Sigmoid colon (tissue), 7 donors: ENCODE measurements around the gene MTX2. TPM values are rescaled to one million over a fixed set of nuclear protein-coding genes. Genes with fewer than 3 reads are reported as not detected.

ENCODE experiments used
- DNase-seq: peaks from one replicate; pipeline ENCODE4 v3.0.0-alpha.2; 2019
- H3K27ac ChIP-seq, 4 donors: fragments of 200-600 bp; sonication (generic); one replicate each; pipeline ENCODE4 v1.5.1; 2016 to 2019; ENCODE audit warnings: mild to moderate bottlenecking in 1 of 4
- H3K27me3 ChIP-seq, 3 donors: fragments of 200-600 bp; sonication (generic); one replicate each; pipeline ENCODE4 v1.5.1; 2019; ENCODE audit warnings: mild to moderate bottlenecking in 1 of 3
- H3K36me3 ChIP-seq, 4 donors: fragments of 200-600 bp; sonication (generic); one replicate each; pipeline ENCODE4 v1.5.1; 2016 to 2019
- H3K4me1 ChIP-seq, 4 donors: fragments of 200-600 bp; sonication (generic); one replicate each; pipeline ENCODE4 v1.5.1; 2017 to 2019
- H3K4me3 ChIP-seq, 4 donors: fragments of 200-600 bp; sonication (generic); one replicate each; pipeline ENCODE4 v1.5.1; 2017 to 2019; ENCODE audit warnings: mild to moderate bottlenecking in 2 of 4, moderate library complexity in 1 of 4
- H3K9me3 ChIP-seq, 4 donors: fragments of 200-600 bp in 3 of 4; sonication (generic) in 3 of 4; one replicate each; pipeline versions ENCODE4 v1.5.1 to v1.6.1; 2013 to 2019
- EP300 ChIP-seq, 4 donors: sonication (generic); formaldehyde crosslinking; IDR thresholded peaks; one replicate each; pipeline ENCODE4 v1.6.1; 2017; ENCODE audit warnings: antibody characterized with exemption in 4 of 4
- POLR2A ChIP-seq, 2 donors: fragments of 450-650 bp; IDR thresholded peaks; one replicate each; pipeline ENCODE4 v1.6.1; 2016; ENCODE audit warnings: antibody characterized with exemption in 2 of 2, mild to moderate bottlenecking in 2 of 2, moderate library complexity in 2 of 2
- POLR2AphosphoS5 ChIP-seq, 4 donors: sonication (generic); formaldehyde crosslinking; IDR thresholded peaks; one replicate each; pipeline ENCODE4 v1.6.1; 2017; ENCODE audit warnings: antibody characterized with exemption in 4 of 4
- WGBS, 2 donors: extraction: QIAGEN DNeasy Blood & Tissue Kit; methylation state at CpG; one replicate each; pipeline ENCODE4 v1.1.7; 2013; 5-methylcytosine and 5-hydroxymethylcytosine counted together
- intact Hi-C: fragments of 100-400 bp; cut with DNase I; formaldehyde crosslinking; loops from one replicate; pipeline ENCODE4 v1.15.1; 2023
- polyA plus RNA-seq, 3 donors: library from polyadenylated mRNA; stranded (reverse); fragments of 200-250 nt; gene quantifications; one replicate each; pipeline ENCODE4 v1.2.3, GENCODE V29; 2013
- total RNA-seq, 4 donors: library from RNA; depleted of rRNA; stranded (reverse); fragments of >200 nt; gene quantifications; one replicate each; pipeline ENCODE4 v1.1.0, GENCODE V29; 2016
- TF ChIP-seq, protein P1 (sequence below), 4 experiments: fragments of 450-650 bp in 3 of 4; fragments of 200-600 bp in 1 of 4; IDR thresholded peaks; one replicate each; pipeline ENCODE4 v1.5.1; 2016 to 2019; ENCODE audit warnings: antibody characterized with exemption in 4 of 4, mild to moderate bottlenecking in 3 of 4, moderate library complexity in 2 of 4
- donor health status: healthy with polysubstance abuse.
- donor health status: Bipolar disorder and iron deficiency.
- donor health status: healthy.

MTX2 gene
- total and polyA plus RNA-seq, 7 donors = 34.5 to 66.8 (median 45.8) TPM

DNA sequence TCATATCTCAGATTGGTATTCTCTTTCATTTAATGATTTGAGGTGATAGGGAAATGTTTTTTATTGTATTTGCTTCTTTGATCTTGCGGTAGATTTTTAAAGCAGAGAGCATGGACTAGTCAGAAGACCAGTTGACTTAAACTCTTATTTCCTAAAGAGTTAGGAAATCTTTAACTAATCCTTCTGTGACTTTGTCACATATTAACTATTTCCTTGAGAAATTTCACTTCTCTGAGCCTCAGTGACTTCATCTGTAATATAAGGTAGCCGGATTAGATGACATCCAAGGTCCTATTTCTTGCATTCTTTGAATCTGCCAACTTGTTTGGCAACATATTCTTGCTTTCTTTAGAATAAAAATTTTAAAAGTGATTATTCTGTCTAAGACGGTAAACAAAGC is 55.6 kb downstream of the MTX2 start:
- TF ChIP-seq, protein P1, sequence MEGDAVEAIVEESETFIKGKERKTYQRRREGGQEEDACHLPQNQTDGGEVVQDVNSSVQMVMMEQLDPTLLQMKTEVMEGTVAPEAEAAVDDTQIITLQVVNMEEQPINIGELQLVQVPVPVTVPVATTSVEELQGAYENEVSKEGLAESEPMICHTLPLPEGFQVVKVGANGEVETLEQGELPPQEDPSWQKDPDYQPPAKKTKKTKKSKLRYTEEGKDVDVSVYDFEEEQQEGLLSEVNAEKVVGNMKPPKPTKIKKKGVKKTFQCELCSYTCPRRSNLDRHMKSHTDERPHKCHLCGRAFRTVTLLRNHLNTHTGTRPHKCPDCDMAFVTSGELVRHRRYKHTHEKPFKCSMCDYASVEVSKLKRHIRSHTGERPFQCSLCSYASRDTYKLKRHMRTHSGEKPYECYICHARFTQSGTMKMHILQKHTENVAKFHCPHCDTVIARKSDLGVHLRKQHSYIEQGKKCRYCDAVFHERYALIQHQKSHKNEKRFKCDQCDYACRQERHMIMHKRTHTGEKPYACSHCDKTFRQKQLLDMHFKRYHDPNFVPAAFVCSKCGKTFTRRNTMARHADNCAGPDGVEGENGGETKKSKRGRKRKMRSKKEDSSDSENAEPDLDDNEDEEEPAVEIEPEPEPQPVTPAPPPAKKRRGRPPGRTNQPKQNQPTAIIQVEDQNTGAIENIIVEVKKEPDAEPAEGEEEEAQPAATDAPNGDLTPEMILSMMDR (IDR thresholded peaks at IDR 0.05) = no peak
- no peak for TF ChIP-seq POLR2AphosphoS5 (IDR thresholded peaks at IDR 0.05)
- no peak for TF ChIP-seq POLR2A (IDR thresholded peaks at IDR 0.05)
- TF ChIP-seq EP300 (IDR thresholded peaks at IDR 0.05) = no peak
- no peaks in the 10 kb centered on the region for H3K9me3 ChIP-seq
- peaks cover 0 to 22% (median 0%) of the 10 kb centered on the region in 4 donors for H3K36me3 ChIP-seq
- no peaks in the 10 kb centered on the region for H3K27me3 ChIP-seq
- no peaks in the 10 kb centered on the region for H3K4me1 ChIP-seq
- no peak for DNase-seq
- WGBS, 2 donors = 24 to 75% methylated on average over 3 of the region's 3 CpGs
- intact Hi-C loops = no loop called here
- H3K27ac ChIP-seq = no peak overlapping the region
- no peak overlapping the region for H3K4me3 ChIP-seq

DNA sequence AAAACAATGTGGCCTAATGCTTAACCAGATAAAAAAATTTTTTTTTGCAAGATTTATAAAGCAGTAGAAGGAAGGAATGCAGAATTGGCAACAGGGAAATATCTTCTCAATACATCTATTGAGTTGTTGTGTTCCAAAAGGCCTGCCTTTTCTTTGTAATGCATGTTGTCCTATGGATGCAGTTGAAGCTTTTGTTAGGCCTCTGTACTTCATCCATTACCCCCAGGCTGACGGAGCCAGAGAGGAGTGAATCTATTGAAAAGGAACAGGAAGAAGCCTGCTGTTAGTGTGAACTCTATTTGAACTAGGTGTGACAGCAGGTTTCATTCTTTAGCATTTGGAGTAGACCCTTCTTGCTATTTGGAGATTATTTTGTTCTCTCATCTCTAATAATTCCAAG is 56.5 kb downstream of the MTX2 start:
- no peak for DNase-seq
- WGBS, 2 donors = 29 to 77% methylated on average over 1 of the region's 1 CpG
- H3K27ac ChIP-seq = no peak overlapping the region
- TF ChIP-seq EP300 (IDR thresholded peaks at IDR 0.05) (no peak), POLR2A (IDR thresholded peaks at IDR 0.05) (no peak), POLR2AphosphoS5 (IDR thresholded peaks at IDR 0.05) (no peak)
- TF ChIP-seq, protein P1 (IDR thresholded peaks at IDR 0.05) = no peak
- H3K9me3 ChIP-seq = no peaks in the 10 kb centered on the region
- intact Hi-C loops = no loop called here
- peaks cover 0 to 26% (median 0%) of the 10 kb centered on the region in 4 donors for H3K36me3 ChIP-seq
- H3K4me3 ChIP-seq = no peak overlapping the region
- H3K4me1 ChIP-seq = no peaks in the 10 kb centered on the region
- H3K27me3 ChIP-seq = no peaks in the 10 kb centered on the region

DNA sequence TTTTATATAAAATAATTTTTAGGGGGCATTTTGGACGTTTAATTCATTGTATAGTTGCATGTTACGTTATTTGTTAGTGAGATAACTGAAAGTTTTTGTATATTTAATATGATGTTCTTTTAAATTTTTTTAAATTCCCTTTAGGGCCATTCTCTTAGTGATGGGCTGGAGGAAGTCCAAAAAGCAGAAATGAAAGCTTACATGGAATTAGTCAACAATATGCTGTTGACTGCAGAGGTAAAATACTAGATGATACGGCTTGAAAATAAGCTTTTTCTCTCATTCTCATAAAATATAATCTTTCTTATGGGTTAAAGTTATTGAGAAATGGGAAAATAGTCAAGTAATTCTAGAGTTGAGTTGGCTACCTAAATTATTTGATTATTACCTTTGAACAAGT is 58.9 kb downstream of the MTX2 start:
- Histone ChIP-seq H3K4me3 (no peak overlapping the region), H3K36me3 (peaks cover 0 to 36% (median 0%) of the 10 kb centered on the region in 4 donors), H3K4me1 (no peaks in the 10 kb centered on the region), H3K27me3 (no peaks in the 10 kb centered on the region), H3K9me3 (no peaks in the 10 kb centered on the region), H3K27ac (no peak overlapping the region)
- TF ChIP-seq, protein P1 (IDR thresholded peaks at IDR 0.05) = no peak
- TF ChIP-seq POLR2AphosphoS5 (IDR thresholded peaks at IDR 0.05) (no peak), POLR2A (IDR thresholded peaks at IDR 0.05) (no peak), EP300 (IDR thresholded peaks at IDR 0.05) (no peak)
- no peak for DNase-seq
- 87 to 88% methylated on average over 3 of the region's 3 CpGs for WGBS, 2 donors
- intact Hi-C loops = no loop called here

DNA sequence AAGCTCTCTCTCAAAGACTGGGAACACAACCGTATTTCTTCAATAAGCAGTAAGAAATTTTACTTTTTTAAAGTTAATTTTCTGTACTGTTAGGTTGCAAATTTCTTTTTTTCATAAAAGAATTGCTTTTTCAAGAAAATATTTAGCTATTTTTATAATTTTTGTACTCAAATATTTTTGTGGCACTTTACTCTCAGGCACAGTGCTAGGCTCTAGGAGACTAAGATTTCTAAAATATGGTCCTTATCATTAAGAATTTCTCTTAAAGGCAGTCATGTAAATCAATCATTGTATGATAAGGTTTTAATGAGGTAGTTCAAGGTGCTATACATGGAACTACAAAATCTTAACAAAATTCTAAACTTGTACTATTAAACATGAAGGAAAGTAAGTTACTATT is 61.4 kb downstream of the MTX2 start:
- DNase-seq = no peak
- Histone ChIP-seq H3K27ac (no peak overlapping the region), H3K9me3 (no peaks in the 10 kb centered on the region), H3K27me3 (no peaks in the 10 kb centered on the region), H3K4me1 (no peaks in the 10 kb centered on the region), H3K4me3 (no peak overlapping the region), H3K36me3 (peaks cover 0 to 36% (median 0%) of the 10 kb centered on the region in 4 donors)
- TF ChIP-seq, protein P1 (IDR thresholded peaks at IDR 0.05) = no peak
- TF ChIP-seq EP300 (IDR thresholded peaks at IDR 0.05) (no peak), POLR2A (IDR thresholded peaks at IDR 0.05) (no peak), POLR2AphosphoS5 (IDR thresholded peaks at IDR 0.05) (no peak)
- 100% methylated on average over 1 of the region's 1 CpG for WGBS, 2 donors
- intact Hi-C loops = no loop called here

DNA sequence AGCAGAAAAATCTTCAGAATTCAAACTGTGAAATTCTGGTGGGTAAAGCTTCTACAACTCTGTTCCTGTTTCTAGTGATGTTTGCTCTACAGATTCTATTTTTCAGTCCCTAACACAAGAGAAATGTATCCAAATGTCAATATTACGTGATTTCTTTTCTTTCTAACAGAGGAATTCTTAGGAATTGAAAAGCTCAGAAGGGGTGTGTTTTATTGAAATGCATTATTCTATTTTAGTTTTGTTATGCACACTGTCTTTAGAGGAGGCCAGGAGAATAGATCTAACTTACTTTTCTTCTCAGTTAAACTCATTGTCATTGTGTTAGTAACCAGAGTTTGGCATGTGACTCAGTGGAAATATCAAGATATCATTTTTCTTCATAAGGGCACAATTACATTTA is 62.4 kb downstream of the MTX2 start:
- 93 to 99% methylated on average over 1 of the region's 1 CpG for WGBS, 2 donors
- H3K36me3 ChIP-seq = peaks cover 0 to 36% (median 0%) of the 10 kb centered on the region in 4 donors
- H3K4me1 ChIP-seq = no peaks in the 10 kb centered on the region
- H3K27ac ChIP-seq = no peak overlapping the region
- intact Hi-C loops = no loop called here
- H3K9me3 ChIP-seq = no peaks in the 10 kb centered on the region
- no peak for DNase-seq
- TF ChIP-seq POLR2AphosphoS5 (IDR thresholded peaks at IDR 0.05) = no peak
- no peak for TF ChIP-seq EP300 (IDR thresholded peaks at IDR 0.05)
- TF ChIP-seq POLR2A (IDR thresholded peaks at IDR 0.05) = no peak
- TF ChIP-seq, protein P1 (IDR thresholded peaks at IDR 0.05) = no peak
- H3K4me3 ChIP-seq = no peak overlapping the region
- H3K27me3 ChIP-seq = no peaks in the 10 kb centered on the region
